HT-29 (cell line): ENCODE data around the gene TTN. TPM values are rescaled to one million over a fixed set of nuclear protein-coding genes. Genes with fewer than 3 reads are reported as not detected.
"Not testable (repeated sequence)": the region's sequence is repeated elsewhere in the genome, so short reads cannot be mapped to it uniquely, and the experiment has no call there.

Experiments used
- DNase-seq: peaks from one replicate; pipeline ENCODE4 v3.0.0-alpha.2; 2015; ENCODE audit warnings: low spot score
- total RNA-seq: library from RNA; depleted of rRNA; stranded (reverse); fragments of >200 nt; shearing (Covaris generic); gene quantifications from 2 replicates; pipeline ENCODE4 v1.2.3, GENCODE V29; 2014

The TTN gene
- total RNA-seq, 1 experiment from 2014 or later: under 0.01 TPM

DNA sequence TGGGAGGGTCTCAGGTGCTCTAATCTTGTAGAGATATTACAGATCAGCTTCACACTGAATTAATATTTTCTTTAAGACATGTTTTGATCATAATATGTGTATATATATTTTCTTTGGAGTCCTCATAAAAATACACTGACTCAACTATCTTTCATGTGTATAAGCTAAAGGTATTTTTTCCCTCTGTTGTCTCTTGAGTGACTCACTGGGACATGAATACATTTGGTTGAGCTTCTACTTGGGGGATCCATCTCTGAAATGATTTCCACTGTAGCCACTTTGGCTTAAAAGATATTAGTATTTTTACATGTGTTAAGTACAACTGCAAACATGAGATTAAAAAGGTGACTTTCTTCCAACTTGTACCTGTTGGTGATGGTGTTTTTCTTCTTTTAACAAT is 140.8 kb downstream of the TTN start:
- DNase-seq: no peak

DNA sequence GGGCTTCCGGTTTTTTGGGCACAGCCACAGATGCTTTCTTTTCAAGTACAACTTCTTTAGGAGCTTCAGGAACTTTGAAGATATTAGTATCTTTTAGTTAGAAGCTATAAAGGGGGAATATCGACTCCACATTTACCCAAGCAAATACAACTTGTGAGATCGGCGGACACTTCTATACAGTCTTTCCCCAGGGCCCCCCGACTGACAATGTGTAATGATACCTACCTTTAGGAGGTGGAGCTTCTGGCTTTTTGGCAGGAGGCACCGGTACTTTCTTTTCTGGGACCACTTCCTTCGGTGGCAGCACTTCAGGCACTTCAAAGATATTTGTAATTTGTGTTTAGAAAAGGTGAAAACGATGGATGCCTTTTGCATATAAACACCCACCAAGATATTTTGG is 148.7 kb downstream of the TTN start:
- DNase-seq: not testable (repeated sequence)

DNA sequence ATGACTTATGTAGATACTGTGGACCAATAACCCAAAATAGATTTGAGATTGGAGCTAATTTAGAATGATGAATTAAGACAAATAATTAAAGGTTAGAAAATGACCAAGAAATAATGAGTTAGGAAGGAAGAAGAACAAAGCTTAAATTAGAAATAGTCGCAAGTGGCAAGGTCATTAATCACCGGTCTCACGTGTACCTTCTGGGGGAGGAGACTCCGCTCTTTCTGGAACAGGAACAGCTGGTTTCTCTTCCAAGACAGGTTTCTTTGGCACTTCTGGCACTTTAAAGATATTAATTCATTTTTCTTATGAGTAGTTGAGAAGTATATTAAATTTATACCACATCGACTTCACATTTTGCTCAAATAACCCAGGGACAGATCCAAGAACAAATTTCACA is 156.7 kb downstream of the TTN start:
- no peak for DNase-seq

- no peak for DNase-seq
Observed at GRCh38 chr2:178644919-178645318, 162.3 kb downstream of the TTN start.

DNA sequence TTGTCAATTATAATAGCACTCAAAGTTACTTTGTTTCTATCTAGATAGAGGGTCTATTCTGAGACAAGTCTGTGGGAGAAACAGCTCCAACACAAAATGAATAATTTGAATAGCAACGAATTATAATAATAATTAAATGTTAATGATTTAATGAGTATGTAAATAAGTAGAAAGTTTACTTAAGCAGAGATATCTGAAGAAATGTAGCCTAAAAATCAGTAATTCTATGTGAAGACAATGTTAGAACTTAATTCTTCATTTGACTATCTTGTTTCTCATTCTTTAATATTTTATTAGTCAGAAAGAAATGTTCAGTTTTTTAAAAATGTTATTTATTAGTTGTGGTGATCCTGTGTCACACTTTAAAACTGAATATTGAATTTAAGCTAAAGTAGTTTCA is 165.7 kb downstream of the TTN start:
- DNase-seq: no peak

GRCh38 chr2:178635897-178636296 is 171.3 kb downstream of the TTN start:
- DNase-seq: no peak

- DNase-seq: no peak
Observed at GRCh38 chr2:178632729-178633128, 174.5 kb downstream of the TTN start.

DNA sequence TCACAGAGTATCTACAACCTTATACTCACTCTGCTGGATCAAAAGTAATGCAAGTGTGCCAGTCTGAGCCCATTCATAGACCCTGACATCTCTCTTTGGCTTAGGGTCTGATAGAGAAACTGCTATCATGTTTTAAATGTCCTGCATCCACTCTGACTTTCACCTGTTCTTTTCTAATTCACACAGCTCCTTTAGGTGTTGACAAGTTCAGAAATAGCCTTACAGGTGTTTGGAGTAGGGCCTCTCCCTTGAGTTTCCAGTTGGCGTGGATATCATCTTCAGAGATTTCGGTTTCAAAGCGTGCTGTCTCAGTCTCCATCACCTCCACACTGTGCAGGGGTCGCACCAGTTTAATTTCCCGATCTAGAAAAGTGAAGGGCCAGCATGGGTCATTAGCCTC is 176.6 kb downstream of the TTN start:
- no peak for DNase-seq

DNA sequence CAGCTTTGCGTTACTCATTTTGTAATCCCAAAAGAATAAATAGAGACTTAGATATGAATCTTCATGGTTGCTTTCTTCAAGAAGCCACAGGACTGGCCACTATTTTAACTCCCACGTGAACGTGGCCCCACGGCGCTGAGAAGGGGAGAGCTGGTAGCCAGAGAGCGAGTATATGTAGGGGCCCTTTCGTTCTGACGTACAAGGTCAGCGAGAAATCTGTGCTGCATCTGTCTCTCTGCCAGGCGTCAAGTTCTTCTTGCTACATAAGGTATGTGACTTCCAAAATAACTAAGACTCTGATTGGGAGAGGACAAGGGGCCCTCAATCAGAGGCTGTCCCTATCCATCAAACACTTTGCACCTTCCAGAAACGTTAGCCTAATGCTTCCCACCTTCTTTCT is 177.8 kb downstream of the TTN start:
- no peak for DNase-seq

GRCh38 chr2:178628605-178629004 is 178.6 kb downstream of the TTN start:
- DNase-seq: no peak

- DNase-seq: no peak
Observed at GRCh38 chr2:178627401-178627800, 179.8 kb downstream of the TTN start.

- DNase-seq: no peak
Observed at GRCh38 chr2:178615969-178616368, 191.3 kb downstream of the TTN start.

DNA sequence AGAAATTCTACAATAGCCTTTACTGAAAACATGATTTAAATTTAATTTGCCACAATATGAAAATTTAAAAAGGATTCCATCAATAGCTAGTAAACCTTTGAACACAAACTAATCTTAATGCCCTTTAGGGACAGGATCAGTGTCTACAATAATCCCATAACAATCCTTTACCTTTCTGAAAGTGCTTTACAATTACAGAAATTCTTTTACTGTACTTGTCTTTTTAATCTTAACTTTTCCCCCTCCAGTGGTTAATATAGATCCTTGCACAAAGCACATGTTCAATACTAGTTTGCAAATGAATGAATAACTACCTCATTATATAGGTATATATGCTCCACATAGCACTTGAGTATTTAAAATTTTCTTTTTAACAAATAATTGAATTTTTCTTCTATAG is 204.3 kb downstream of the TTN start:
- DNase-seq: no peak

DNA sequence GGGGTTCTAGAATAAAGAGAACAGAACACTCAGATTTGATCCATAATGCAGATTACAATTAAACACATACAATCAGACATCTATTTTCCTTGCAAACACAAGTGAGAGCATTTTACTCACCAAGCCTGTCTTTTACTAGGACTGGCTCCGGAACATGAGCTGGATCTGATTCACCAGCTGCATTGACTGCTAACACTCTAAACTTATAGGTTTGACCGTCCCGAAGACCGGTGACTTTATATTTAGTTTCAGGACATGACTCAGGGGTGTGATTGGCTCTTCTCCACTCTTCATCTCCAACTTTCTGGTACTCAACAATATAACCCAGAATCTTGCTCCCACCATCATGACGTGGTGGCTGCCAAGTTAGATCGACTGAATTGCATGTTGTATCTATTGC is 214.6 kb downstream of the TTN start:
- DNase-seq: no peak

DNA sequence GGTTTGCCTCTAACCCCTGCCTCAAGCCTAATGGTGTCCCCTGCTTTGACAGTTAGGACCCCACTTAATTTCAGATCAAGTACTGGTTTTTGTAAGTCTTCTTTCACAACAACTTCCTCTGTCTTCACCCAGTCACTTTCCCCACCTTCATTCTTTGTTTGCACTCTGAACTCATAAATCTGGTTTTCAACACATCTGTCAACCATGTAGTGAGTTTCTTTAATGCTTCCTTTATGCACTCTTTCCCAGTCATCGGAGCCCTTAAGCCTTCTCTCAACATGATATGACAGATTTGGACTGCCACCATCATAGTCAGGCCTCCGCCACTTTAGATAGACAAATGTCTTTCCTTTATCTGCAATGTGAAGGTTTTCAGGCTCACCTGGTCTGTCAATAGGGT is 217.9 kb downstream of the TTN start:
- peak; percentile 16 for DNase-seq

GRCh38 chr2:178584666-178585065 is 222.6 kb downstream of the TTN start:
- no peak for DNase-seq

- DNase-seq: no peak
Observed at GRCh38 chr2:178579006-178579405, 228.2 kb downstream of the TTN start.

GRCh38 chr2:178574789-178575188 is 232.4 kb downstream of the TTN start:
- no peak for DNase-seq

GRCh38 chr2:178568227-178568626 is 239.0 kb downstream of the TTN start:
- no peak for DNase-seq

DNA sequence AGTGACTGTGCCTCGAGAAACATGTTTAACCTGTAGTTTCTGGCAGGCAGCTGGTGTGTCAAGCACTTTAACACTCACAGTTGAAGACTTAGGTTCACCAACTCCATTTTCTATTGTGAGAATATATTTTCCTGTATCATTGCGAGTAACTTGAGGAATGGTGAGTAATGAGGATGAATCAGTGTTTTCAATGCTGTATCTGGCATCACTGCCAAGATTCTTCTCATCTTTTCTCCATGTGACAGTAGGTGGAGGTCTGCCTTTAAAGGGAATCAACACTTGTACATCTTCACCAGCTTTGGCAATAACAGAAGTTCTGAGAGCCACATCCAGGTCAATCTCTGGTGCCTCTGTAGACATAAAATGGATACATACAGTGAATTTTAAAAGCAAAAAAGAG is 254.2 kb downstream of the TTN start:
- no peak for DNase-seq

GRCh38 chr2:178550352-178550751 is 256.9 kb downstream of the TTN start:
- no peak for DNase-seq

- no peak for DNase-seq
Observed at GRCh38 chr2:178542569-178542968, 264.7 kb downstream of the TTN start.

DNA sequence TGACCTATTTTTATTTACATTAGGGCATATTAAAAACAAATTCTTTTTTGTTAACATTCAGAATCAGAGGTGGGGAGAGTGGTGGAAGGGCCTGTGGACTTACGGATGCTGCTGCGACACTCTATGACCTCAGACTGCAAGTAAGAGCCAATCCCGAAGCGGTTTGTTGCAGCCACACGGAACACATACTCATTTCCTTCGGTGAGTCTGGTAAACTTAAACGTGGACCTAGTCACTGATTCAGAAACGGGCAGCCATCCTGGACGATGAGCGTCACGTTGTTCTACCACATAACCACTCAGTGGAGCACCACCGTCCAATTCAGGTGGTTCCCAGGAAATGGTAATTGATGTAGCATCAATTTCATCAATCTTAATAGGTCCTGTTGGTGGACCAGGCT is 265.1 kb downstream of the TTN start:
- no peak for DNase-seq

DNA sequence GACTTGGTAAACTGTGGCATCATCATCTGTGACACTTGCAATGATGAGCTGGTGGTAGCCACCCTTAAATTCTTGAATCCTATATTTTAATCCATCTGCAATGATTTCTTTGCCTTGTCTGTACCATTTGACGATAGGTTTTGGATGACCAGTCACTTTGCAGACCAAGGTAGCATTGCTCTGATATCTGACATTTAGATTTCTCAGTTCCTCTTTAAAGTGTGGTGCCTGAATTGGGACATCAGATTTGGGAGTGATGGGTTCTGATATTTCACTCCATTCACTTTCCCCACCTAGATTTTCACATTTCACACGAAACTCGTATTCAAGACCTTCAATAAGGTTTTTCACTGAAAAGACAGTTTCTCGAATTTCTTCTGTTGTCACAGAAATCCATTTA is 271.2 kb downstream of the TTN start:
- no peak for DNase-seq

GRCh38 chr2:178531168-178531567 is 276.1 kb downstream of the TTN start:
- DNase-seq: no peak
